RWPE2 (cell line): ENCODE measurements around the gene BABAM1.

Source experiments
- ATAC-seq: fragments of 200-7000 bp; cut with Tn5 transposase; 3 replicates; pipeline ENCODE4 v1.9.1; 2021; ENCODE audit warnings: low read depth
- DNase-seq: peaks from one replicate; pipeline ENCODE4 v3.0.0-alpha.2; 2020; ENCODE audit warnings: low spot score
- H3K27ac ChIP-seq: fragments of 450-650 bp; 2 replicates; pipeline ENCODE4 v1.5.1; 2017; ENCODE audit warnings: mild to moderate bottlenecking; ENCODE audit not compliant: poor library complexity, severe bottlenecking
- H3K27me3 ChIP-seq: fragments of 250-450 bp; sonication (Bioruptor Pico); 2 replicates; pipeline ENCODE4 v1.5.1; 2021; ENCODE audit warnings: mild to moderate bottlenecking, moderate library complexity; ENCODE audit not compliant: insufficient read depth, poor library complexity, severe bottlenecking
- H3K36me3 ChIP-seq: fragments of 250-450 bp; sonication (Bioruptor Pico); 2 replicates; pipeline ENCODE4 v1.5.1; 2020; ENCODE audit warnings: low read depth, mild to moderate bottlenecking, moderate library complexity
- H3K4me1 ChIP-seq: fragments of 250-450 bp; sonication (Bioruptor Pico); 2 replicates; pipeline ENCODE4 v1.5.1; 2021; ENCODE audit warnings: mild to moderate bottlenecking, moderate library complexity; ENCODE audit not compliant: insufficient read depth, poor library complexity, severe bottlenecking
- H3K4me3 ChIP-seq: fragments of 250-450 bp; sonication (Bioruptor Pico); 2 replicates; pipeline ENCODE4 v1.5.1; 2021; ENCODE audit warnings: mild to moderate bottlenecking, moderate library complexity; ENCODE audit not compliant: severe bottlenecking
- H3K9me3 ChIP-seq: fragments of 250-450 bp; sonication (Bioruptor Pico); 2 replicates; pipeline ENCODE4 v1.5.1; 2021; ENCODE audit warnings: mild to moderate bottlenecking, moderate library complexity; ENCODE audit not compliant: severe bottlenecking
- TF ChIP-seq, protein P1 (sequence below): fragments of 450-650 bp; IDR thresholded peaks from one replicate; pipeline ENCODE4 v1.5.1; 2017; ENCODE audit warnings: mild to moderate bottlenecking, moderate library complexity; ENCODE audit not compliant: poor library complexity, severe bottlenecking

The BABAM1 gene

GRCh38 chr19:17260842-17261325 is 6.4 kb upstream of the BABAM1 start:
- H3K9me3 ChIP-seq: no peaks in the 10 kb centered on the region
- ATAC-seq (peak; percentile 97), DNase-seq (no peak)
- no peaks in the 10 kb centered on the region for H3K27me3 ChIP-seq
- TF ChIP-seq, protein P1, sequence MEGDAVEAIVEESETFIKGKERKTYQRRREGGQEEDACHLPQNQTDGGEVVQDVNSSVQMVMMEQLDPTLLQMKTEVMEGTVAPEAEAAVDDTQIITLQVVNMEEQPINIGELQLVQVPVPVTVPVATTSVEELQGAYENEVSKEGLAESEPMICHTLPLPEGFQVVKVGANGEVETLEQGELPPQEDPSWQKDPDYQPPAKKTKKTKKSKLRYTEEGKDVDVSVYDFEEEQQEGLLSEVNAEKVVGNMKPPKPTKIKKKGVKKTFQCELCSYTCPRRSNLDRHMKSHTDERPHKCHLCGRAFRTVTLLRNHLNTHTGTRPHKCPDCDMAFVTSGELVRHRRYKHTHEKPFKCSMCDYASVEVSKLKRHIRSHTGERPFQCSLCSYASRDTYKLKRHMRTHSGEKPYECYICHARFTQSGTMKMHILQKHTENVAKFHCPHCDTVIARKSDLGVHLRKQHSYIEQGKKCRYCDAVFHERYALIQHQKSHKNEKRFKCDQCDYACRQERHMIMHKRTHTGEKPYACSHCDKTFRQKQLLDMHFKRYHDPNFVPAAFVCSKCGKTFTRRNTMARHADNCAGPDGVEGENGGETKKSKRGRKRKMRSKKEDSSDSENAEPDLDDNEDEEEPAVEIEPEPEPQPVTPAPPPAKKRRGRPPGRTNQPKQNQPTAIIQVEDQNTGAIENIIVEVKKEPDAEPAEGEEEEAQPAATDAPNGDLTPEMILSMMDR: peak; percentile 95
- H3K36me3 ChIP-seq: no peaks in the 10 kb centered on the region
- H3K4me1 ChIP-seq: no peaks in the 10 kb centered on the region
- no peak overlapping the region for H3K27ac ChIP-seq
- H3K4me3 ChIP-seq: no peak overlapping the region

GRCh38 chr19:17262557-17262956 is 4.7 kb upstream of the BABAM1 start:
- DNase-seq: no peak
- no peak for ATAC-seq
- Histone ChIP-seq H3K9me3 (no peaks in the 10 kb centered on the region), H3K27ac (no peak overlapping the region), H3K4me3 (no peak overlapping the region), H3K36me3 (no peaks in the 10 kb centered on the region), H3K4me1 (no peaks in the 10 kb centered on the region), H3K27me3 (no peaks in the 10 kb centered on the region)
- TF ChIP-seq, protein P1: no peak

DNA sequence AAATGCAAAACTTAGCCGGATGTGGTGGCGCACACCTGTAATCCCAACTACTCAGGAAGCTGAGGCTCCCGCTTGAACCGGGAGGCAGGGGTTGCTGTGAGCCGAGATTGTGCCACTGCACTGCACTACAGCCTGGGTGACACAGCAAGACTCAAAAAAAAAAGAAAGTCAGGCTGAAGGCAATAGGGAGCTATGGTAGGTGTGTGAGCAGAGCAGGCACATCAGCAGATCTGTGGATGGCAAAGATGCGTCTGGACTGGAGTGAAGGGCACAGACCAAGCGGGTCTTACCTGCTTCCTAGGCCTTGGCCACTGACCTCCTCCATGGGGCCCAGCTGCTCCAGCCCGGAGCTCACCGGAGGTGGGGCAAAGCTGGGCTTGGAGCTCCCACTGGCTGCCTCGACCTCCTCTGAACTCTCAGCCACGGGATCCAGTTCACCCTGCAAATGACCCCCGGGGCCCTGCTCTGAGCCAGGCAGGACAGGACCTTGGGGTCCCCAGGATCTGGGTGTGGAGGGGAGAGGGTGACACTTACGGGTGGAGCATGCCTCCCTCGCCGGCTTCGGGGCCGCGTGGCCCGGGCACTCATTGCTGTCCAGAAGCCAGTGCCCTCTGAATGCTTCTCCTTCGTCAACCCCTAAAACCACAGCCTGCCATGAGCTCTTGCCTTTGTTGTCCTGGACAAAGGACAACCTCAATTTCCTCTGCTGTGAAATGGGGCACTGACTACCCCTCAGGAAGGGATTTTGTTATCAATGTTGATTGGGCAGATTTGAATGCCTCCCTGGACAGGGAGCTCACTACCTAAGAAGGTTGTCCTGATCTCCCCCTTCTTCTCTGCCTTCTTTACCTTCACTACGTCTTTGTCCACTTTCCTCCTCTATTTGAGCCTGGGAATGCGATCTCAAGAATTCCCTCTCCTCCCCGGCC is 3.3 kb upstream of the BABAM1 start:
- DNase-seq (no peak), ATAC-seq (no peak)
- Histone ChIP-seq H3K27ac (no peak overlapping the region), H3K4me3 (no peak overlapping the region), H3K27me3 (no peaks in the 10 kb centered on the region), H3K4me1 (peaks cover 5% of the 10 kb centered on the region), H3K9me3 (no peaks in the 10 kb centered on the region), H3K36me3 (peaks cover 5% of the 10 kb centered on the region; the same call in 1 of the 2 replicates)
- TF ChIP-seq, protein P1: no peak

DNA sequence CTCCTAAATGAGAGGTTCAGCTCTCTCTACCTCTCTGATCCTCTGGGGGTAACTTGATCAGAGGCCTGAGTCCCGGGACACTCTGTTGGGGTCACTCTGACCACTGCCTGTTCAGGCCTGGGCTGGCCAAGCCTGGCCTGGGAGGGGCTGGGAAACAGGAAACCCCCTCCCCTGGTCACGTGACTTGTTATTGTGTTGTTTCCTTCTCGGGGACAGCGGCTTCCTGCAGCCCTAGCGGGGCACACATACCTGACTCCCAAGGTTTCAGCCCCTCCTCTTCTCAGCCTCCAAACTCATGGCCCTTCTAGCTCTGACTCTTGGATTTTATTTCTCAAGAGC is 2.6 kb upstream of the BABAM1 start, which contains the start of gene USHBP1:
TSS of gene USHBP1 (minus strand) at position 105 of the 339 bp plus-strand sequence. CDS start 446 bp downstream, outside the sequence.
- Histone ChIP-seq H3K27ac (no peak within 1 kb of the TSS), H3K9me3 (no peaks in the 10 kb centered on the region), H3K4me3 (no peak within 1 kb of the TSS), H3K27me3 (no peaks in the 10 kb centered on the region), H3K4me1 (peaks cover 5% of the 10 kb centered on the region), H3K36me3 (peaks cover 12% of the 10 kb centered on the region; the same call in 1 of the 2 replicates)
- TF ChIP-seq, protein P1: no peak
- ATAC-seq (no peak), DNase-seq (no peak)
